ENCODE data around the gene C9orf43. TPM values are rescaled to one million over a fixed set of nuclear protein-coding genes. Genes with fewer than 3 reads are reported as not detected.

Gene C9orf43
- total RNA-seq, 1 donor from 2014 or later, result 0.14 TPM

DNA sequence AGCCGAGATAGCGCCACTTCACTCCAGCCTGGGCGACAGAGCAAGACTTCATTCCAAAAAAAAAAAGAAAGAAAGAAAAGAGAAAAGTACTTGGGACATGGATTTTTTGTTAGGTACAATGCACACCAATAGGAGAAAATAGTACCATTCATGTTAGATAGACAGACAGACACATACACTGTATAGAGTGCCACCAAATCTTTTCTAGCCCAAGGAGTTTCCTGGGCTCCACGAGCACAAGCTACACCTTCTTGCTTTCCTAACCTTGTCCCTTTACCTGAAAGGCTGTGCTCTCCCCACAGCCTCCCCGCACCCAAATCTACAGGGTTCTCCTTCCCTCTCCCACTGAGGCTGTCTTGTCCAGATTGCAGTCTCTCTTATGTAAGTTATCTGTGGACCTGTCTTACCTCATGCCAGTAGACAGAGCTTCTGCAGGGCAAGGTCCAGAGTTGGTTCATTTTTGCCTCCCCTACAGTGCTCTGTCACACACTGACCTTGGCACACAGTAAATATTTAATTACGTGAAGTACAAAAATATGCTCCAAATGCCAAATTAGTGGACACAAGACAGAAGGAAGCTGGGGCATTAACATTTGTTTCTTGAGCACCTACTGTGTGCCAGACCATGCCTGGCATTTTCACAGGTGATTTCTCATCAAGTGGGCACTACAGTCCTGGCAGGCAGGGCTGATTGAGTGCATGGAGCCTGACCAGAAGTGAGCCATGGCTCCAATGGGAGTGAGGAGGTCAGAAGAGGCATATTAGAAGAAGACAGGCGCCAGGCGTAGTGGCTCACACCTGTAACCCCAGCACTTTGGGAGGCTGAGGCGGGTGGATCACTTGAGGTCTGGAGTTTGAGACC, 15.3 kb upstream of the C9orf43 start:
- Histone ChIP-seq H3K36me3 (peaks cover 43% of the 10 kb centered on the region), H3K27ac (replicated peaks) (no peak overlapping the region), H3K4me1 (peaks cover 38% of the 10 kb centered on the region), H3K27me3 (ENCODE audit: low read depth) (no peaks in the 10 kb centered on the region), H3K9me3 (replicated peaks) (no peaks in the 10 kb centered on the region), H3K4me3 (no peak overlapping the region)
- DNase-seq, result no peak
- intact Hi-C loops (cut with micrococcal nuclease), result no loop called here
- TF ChIP-seq, protein P1, sequence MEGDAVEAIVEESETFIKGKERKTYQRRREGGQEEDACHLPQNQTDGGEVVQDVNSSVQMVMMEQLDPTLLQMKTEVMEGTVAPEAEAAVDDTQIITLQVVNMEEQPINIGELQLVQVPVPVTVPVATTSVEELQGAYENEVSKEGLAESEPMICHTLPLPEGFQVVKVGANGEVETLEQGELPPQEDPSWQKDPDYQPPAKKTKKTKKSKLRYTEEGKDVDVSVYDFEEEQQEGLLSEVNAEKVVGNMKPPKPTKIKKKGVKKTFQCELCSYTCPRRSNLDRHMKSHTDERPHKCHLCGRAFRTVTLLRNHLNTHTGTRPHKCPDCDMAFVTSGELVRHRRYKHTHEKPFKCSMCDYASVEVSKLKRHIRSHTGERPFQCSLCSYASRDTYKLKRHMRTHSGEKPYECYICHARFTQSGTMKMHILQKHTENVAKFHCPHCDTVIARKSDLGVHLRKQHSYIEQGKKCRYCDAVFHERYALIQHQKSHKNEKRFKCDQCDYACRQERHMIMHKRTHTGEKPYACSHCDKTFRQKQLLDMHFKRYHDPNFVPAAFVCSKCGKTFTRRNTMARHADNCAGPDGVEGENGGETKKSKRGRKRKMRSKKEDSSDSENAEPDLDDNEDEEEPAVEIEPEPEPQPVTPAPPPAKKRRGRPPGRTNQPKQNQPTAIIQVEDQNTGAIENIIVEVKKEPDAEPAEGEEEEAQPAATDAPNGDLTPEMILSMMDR (IDR thresholded peaks at IDR 0.05; ENCODE audit: borderline replicate concordance), result no peak

DNA sequence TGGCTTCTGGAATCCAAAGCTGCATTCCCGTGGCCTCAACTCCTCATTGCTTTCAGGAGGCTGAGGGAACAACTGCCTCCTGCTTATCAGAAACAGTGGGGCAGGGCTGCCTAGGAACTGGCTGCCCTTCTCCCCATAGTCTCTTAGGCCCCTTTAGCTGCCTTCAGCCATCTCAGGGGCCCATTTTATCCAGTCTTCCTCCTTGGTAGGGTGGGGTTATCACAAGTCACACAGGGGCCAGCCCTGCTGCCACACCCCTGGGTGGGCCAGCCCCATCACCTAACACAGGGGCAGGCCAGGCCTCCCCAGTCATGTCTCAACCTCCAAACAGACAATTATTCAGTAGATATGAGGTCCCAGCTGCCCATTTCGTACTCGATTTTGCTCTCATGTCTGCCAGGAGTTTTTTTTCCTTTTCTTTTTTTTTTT, 13.3 kb upstream of the C9orf43 start:
- H3K27me3 ChIP-seq (ENCODE audit: low read depth), result no peaks in the 10 kb centered on the region
- TF ChIP-seq, protein P1 (IDR thresholded peaks at IDR 0.05; ENCODE audit: borderline replicate concordance), result no peak
- intact Hi-C loops (cut with micrococcal nuclease), result no loop called here
- H3K4me3 ChIP-seq, result no peak overlapping the region
- H3K36me3 ChIP-seq, result peaks cover 24% of the 10 kb centered on the region
- no peak for DNase-seq
- H3K4me1 ChIP-seq, result peaks cover 52% of the 10 kb centered on the region
- no peaks in the 10 kb centered on the region for H3K9me3 ChIP-seq (replicated peaks)
- no peak overlapping the region for H3K27ac ChIP-seq (replicated peaks)

DNA sequence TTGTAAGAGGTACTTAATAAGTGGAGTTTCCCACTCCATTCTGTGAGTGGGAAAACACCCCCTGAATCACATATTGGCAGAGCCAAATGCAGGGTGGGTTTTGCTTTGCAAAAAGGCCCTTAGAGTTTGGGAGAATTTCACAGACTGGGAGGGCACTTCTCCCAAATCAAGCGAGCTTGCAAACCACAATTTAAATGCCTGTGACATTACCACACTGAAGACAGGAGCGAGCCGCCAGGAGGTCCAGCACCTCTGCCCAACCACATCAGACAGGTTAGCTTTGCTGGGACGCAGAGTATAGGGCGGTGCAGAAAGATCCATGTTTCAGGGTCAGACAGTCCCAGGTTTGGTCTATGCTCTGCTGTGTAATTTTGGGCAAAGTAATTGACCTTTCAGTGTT, 11.8 kb upstream of the C9orf43 start:
- Histone ChIP-seq H3K36me3 (peaks cover 9% of the 10 kb centered on the region), H3K9me3 (replicated peaks) (no peaks in the 10 kb centered on the region), H3K4me1 (peaks cover 52% of the 10 kb centered on the region), H3K27ac (replicated peaks) (peak overlapping the region; percentile 83), H3K4me3 (peak overlapping the region; percentile 90), H3K27me3 (ENCODE audit: low read depth) (no peaks in the 10 kb centered on the region)
- intact Hi-C loops (cut with micrococcal nuclease), result no loop called here
- no peak for DNase-seq
- TF ChIP-seq, protein P1 (IDR thresholded peaks at IDR 0.05; ENCODE audit: borderline replicate concordance), result no peak

DNA sequence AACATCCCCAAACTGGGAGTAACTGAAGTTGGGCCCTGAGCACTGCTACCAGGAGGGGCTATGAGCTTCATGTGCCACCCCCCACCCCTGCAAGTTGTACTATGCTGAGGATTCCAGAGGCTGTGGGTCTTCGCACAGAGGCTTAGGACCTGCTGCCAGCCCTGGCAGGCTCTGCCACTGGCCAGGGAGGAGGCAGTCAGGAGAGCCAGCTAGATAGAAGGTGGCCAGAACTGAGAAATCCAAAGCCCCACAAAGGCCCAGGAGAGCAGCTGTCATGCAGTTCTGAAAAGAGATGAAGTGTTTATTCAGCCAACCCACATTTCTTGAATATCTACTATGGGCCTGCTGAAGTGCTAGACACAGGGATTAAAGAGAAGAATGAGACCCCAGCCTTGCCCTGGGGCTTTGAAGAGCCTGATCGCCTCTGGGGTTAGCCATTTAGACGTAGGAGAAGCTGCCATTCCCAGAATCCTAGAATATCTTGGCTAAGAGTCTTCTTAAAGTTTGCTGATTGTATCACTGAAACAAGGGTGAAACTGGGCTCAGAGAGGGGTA, 10.8 kb upstream of the C9orf43 start:
- peak overlapping the region; percentile 83 for H3K27ac ChIP-seq (replicated peaks)
- TF ChIP-seq, protein P1 (IDR thresholded peaks at IDR 0.05; ENCODE audit: borderline replicate concordance), result no peak
- no peaks in the 10 kb centered on the region for H3K9me3 ChIP-seq (replicated peaks)
- H3K36me3 ChIP-seq, result peaks cover 8% of the 10 kb centered on the region
- peaks cover 53% of the 10 kb centered on the region for H3K4me1 ChIP-seq
- no peak for DNase-seq
- intact Hi-C loops (cut with micrococcal nuclease), result no loop called here
- H3K27me3 ChIP-seq (ENCODE audit: low read depth), result no peaks in the 10 kb centered on the region
- H3K4me3 ChIP-seq, result peak overlapping the region; percentile 90

DNA sequence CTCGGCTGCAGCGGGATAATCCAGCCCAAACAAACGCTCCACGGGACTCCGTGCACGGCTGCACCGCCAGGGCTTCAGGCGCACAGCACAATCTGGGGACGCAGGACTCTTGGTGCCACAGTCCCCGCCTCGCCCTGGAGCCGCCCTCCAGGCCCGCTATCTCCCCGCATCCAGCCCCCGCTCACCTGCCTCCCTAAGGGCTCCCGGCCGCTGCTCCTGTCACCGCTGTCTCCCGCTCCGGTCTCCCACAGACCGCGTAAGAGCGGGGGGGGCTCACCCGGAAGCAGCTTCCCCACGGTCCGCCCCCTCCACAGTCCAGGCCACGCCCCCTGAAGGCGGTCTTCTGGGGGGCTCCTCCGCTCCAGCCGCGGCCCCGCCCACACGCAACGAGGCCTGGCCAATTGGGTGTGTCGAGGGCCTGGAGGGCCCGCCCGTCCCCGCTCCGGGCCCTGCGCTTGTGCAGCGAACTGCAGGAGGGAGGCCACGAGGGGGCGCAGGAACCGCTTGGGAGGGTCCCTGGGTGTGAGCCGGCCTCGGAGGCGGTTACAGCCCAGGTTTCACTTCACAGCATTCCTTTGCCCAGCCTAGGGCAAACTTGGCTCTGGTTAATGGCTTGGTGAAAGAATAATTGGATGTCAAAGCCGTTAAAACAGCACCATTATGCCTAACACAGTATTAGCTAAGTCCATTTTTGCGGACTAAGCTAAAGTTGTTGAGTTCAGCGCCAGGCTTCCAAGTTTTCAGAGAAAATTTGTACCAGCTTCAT, 9.3 kb upstream of the C9orf43 start, which contains the start of gene ALAD:
Gene ALAD, minus strand, starts transcription at position 258 of the 766 bp plus-strand sequence. CDS start 7,725 bp downstream, outside the sequence.
- H3K27ac ChIP-seq (replicated peaks), result peak within 1 kb of the TSS; percentile 83
- H3K27me3 ChIP-seq (ENCODE audit: low read depth), result no peaks in the 10 kb centered on the region
- H3K4me1 ChIP-seq, result peaks cover 58% of the 10 kb centered on the region
- TF ChIP-seq, protein P1 (IDR thresholded peaks at IDR 0.05; ENCODE audit: borderline replicate concordance), result peak; percentile 98
- intact Hi-C loops (cut with micrococcal nuclease), result no loop called here
- H3K9me3 ChIP-seq (replicated peaks), result no peaks in the 10 kb centered on the region
- H3K4me3 ChIP-seq, result peak within 1 kb of the TSS; percentile 90
- DNase-seq, result peak; percentile 99
- no peaks in the 10 kb centered on the region for H3K36me3 ChIP-seq

Data from left ventricle myocardium inferior (tissue), 1 donor.